Activated T-cell treated with anti-CD3 and anti-CD28 coated beads, Interleukin-2, amount 50 U/mL, for 72 hours (primary cell): ENCODE measurements around the gene SH3BP5. TPM values are rescaled to one million over a fixed set of nuclear protein-coding genes. Genes with fewer than 3 reads are reported as not detected.

ENCODE experiments used
- ATAC-seq, 2 donors: fragments of 150-1000 bp; cut with Tn5 transposase; replicated peaks in 1 of 2; 2 replicates each; pipeline ENCODE4 v1.10.0; 2021; ENCODE audit warnings: moderate library complexity in 2 of 2, mild to moderate bottlenecking in 1 of 2
- DNase-seq, 2 donors: peaks; one replicate each; pipeline ENCODE4 v3.0.0; 2021 to 2022; ENCODE audit warnings: mixed read lengths in 1 of 2
- H3K27ac Mint-ChIP-seq: one replicate; pipeline ENCODE4 v1.8.0; 2022; ENCODE audit warnings: mild to moderate bottlenecking, moderate library complexity, mixed read lengths
- H3K27me3 Mint-ChIP-seq: one replicate; pipeline ENCODE4 v1.8.0; 2022; ENCODE audit warnings: low read depth, mixed read lengths
- H3K36me3 Mint-ChIP-seq, 2 donors: one replicate each; pipeline ENCODE4 v1.8.0; 2022; ENCODE audit warnings: mixed read lengths in 2 of 2, mild to moderate bottlenecking in 1 of 2; ENCODE audit not compliant: insufficient read depth in 2 of 2
- H3K4me1 Mint-ChIP-seq: one replicate; pipeline ENCODE4 v1.8.0; 2022; ENCODE audit warnings: low read depth, mixed read lengths
- H3K4me3 Mint-ChIP-seq, 2 donors: one replicate each; pipeline ENCODE4 v1.8.0; 2022; ENCODE audit warnings: mild to moderate bottlenecking in 2 of 2, mixed read lengths in 2 of 2, moderate library complexity in 2 of 2
- H3K9me3 Mint-ChIP-seq, 2 donors: one replicate each; pipeline ENCODE4 v1.8.0; 2022; ENCODE audit warnings: mixed read lengths in 2 of 2
- total RNA-seq, 2 donors: library from RNA; stranded (reverse); gene quantifications; one replicate each; pipeline ENCODE4 v1.2.3, GENCODE V29; 2022

Gene SH3BP5
- total RNA-seq, 2 donors from 2014 or later: 7.4 to 19.6 TPM

DNA sequence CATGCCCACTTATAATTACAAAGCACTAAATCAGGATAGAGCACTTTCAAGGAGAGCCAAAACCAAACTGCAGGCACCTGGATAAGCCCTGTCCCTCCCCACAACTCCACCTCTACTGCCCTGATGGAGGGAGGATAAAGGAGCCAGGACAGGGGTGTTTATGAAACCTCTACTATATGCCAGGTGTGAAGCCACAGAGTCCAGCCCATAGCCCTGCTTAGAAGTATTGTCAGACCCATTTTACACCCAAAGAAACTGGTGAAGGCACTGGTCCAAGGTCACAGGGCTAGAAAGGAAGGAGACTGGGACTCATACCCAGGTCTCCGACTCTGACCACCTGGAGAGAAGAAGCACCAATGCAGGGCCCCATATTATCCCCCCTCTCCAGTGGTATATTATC is 48.7 kb downstream of the SH3BP5 start:
- no peaks in the 10 kb centered on the region for H3K9me3 Mint-ChIP-seq
- no peak overlapping the region for H3K27ac Mint-ChIP-seq
- no peaks in the 10 kb centered on the region for H3K27me3 Mint-ChIP-seq
- H3K36me3 Mint-ChIP-seq: peaks cover 0 to under 1% of the 10 kb centered on the region in 2 donors
- DNase-seq: no peak
- H3K4me1 Mint-ChIP-seq: peaks cover 32% of the 10 kb centered on the region
- no peak overlapping the region for H3K4me3 Mint-ChIP-seq
- no peak for ATAC-seq

DNA sequence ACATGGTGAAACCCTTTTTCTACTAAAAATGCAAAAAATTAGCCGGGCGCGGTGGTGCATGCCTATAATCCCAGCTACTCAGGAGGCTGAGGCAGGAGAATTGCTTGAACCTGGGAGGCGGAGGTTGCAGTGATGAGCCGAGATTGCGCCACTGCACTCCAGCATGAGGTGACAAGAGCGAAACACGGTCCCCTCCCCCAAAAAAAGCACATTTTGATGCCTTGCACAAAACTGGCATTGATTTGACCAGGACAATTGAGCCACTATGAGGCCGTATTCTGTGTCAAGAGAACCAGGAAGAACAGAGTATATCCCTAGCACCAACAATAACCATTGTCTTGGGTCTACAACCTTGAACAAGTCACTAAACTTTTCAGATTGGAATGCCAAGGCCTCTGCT is 50.6 kb downstream of the SH3BP5 start:
- no peak overlapping the region for H3K27ac Mint-ChIP-seq

DNA sequence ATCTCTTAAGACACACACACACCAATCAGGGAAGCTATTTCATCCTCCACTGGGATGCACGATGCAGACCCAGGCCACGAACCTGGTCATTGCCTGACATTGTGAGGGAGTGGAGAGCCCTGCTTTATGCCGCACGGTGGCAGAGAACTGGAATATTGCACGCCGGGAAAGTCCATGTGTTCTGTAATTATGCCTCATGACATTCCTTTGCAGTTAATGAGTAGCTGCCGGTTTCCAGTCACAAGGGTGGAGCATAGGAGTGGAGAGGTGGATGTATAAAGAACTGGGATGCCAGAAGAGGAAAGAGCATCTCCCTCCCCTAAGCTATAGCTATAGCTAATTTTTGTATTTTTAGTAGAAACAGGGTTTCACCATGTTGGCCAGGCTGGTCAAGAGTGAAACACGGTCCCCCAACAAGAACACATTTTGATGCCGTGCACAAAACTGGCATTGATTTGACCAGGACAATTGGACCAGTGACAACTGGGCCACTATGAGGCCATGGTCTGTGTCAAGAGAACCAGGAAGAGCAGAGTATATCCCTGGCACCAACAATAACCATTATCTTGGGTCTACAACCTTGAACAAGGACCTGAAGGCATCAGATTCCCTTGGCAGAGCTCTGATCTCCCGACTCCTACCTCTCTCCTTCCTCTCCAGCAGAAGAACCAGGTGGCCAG is 51.4 kb downstream of the SH3BP5 start:
- peaks cover 28% of the 10 kb centered on the region for H3K4me1 Mint-ChIP-seq
- no peaks in the 10 kb centered on the region for H3K27me3 Mint-ChIP-seq

More for the DNA sequence above, 50.6 kb downstream of the SH3BP5 start:
- Mint-ChIP-seq H3K4me3 (no peak overlapping the region), H3K36me3 (no peaks in the 10 kb centered on the region), H3K4me1 (peaks cover 23% of the 10 kb centered on the region), H3K27me3 (no peaks in the 10 kb centered on the region), H3K9me3 (no peaks in the 10 kb centered on the region)
- no peak for DNase-seq
- ATAC-seq: no peak

DNA sequence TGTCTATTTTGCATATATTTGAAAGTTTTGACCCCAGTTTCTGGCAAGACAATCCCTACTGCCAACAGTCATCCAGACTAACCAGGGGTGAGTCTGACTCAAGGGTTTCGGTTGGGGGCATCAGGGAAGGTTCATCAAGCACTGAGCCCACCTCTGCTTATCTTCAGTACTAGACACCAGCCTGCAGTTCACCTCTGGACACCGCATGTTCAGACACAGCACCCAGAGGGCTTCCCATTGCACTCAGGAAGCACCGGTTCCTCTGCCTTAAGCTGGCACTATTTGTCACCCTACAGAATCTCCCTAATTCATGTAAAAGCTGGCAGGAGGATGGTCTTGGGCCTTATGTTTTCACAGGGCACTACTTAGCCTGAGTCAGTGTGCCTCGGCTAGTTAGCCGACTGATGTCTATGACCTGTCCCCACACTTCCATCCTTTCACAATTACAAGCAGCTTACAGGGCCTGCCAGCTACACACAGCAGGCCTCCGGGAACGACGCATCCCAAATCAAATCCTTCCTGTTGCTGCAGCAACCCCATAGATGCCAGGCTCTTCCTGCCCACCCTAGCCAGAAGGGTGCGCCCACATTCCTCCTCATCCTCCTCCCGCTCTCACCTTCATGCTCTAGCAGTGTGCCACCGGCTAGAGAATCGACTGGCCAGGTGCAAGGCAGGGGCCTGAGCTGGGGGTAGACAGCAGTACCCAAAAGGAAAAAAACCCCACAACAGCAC is 52.5 kb downstream of the SH3BP5 start:
- no peaks in the 10 kb centered on the region for H3K36me3 Mint-ChIP-seq
- no peaks in the 10 kb centered on the region for H3K9me3 Mint-ChIP-seq
- H3K27ac Mint-ChIP-seq: no peak overlapping the region
- DNase-seq (no peak), ATAC-seq (no peak)
- H3K4me3 Mint-ChIP-seq: no peak overlapping the region
- H3K27me3 Mint-ChIP-seq: no peaks in the 10 kb centered on the region
- peaks cover 40% of the 10 kb centered on the region for H3K4me1 Mint-ChIP-seq

More for the DNA sequence above, 51.4 kb downstream of the SH3BP5 start:
- H3K27ac Mint-ChIP-seq: no peak overlapping the region
- H3K9me3 Mint-ChIP-seq: no peaks in the 10 kb centered on the region
- no peak for ATAC-seq
- DNase-seq: no peak
- no peak overlapping the region for H3K4me3 Mint-ChIP-seq
- no peaks in the 10 kb centered on the region for H3K36me3 Mint-ChIP-seq

DNA sequence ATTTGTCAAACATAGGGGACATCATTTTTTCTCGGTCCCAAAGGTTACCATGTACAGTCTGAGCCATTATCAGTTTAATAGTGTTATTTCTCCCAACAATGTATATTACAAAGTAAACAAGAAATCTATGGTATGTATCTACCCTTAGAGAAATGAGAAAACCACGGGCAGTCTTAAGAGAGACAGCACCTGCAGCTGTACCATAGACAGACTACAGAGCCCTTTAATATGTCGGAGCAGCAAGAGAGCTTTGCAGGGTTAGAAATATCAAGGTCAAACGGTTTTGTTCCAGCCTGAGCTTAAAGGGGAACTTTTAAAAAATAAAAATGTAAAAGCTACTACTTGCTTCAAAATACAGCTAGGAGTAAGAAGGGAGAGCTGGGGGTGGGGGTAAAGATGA is 53.2 kb downstream of the SH3BP5 start:
- Mint-ChIP-seq H3K27me3 (no peaks in the 10 kb centered on the region), H3K36me3 (no peaks in the 10 kb centered on the region), H3K4me1 (peaks cover 46% of the 10 kb centered on the region), H3K4me3 (no peak overlapping the region), H3K9me3 (no peaks in the 10 kb centered on the region), H3K27ac (peak overlapping the region; percentile 74)
- DNase-seq: no peak
- ATAC-seq: no peak

DNA sequence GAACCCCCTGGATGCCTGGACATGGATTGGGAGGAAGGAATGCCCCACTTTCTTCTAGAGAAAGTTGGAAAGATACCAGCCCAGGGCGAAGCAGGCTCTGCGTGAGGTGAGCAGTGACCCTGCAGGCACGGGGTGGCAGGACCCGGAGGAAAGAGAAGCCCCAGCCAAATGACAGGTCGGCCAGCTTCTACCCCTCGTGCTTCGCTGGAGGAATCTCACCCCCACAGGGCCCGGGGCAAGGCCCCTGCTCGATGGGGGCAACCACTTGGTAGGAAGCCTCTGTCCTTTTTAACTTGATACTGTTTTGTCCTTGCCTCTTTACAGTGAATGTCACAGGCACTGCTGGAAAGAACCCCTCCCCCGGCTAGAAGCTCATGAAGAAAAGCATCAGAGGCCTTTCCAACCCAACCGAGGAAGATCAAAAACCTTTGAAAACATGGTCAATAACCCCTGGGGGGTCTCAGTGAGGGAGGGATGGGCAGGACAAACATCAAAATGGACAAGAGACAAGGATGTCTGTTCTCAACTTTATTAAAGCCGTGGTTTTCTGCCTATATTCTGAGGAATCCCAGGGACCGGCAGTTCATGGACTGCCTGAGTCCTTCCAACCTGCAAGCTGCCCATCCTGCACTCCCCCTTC is 54.4 kb downstream of the SH3BP5 start:
- peaks cover 50% of the 10 kb centered on the region for H3K4me1 Mint-ChIP-seq
- H3K9me3 Mint-ChIP-seq: no peaks in the 10 kb centered on the region
- no peak overlapping the region for H3K27ac Mint-ChIP-seq
- H3K27me3 Mint-ChIP-seq: peaks cover 9% of the 10 kb centered on the region
- no peaks in the 10 kb centered on the region for H3K36me3 Mint-ChIP-seq
- DNase-seq (no peak), ATAC-seq (no peak)
- H3K4me3 Mint-ChIP-seq: no peak overlapping the region

DNA sequence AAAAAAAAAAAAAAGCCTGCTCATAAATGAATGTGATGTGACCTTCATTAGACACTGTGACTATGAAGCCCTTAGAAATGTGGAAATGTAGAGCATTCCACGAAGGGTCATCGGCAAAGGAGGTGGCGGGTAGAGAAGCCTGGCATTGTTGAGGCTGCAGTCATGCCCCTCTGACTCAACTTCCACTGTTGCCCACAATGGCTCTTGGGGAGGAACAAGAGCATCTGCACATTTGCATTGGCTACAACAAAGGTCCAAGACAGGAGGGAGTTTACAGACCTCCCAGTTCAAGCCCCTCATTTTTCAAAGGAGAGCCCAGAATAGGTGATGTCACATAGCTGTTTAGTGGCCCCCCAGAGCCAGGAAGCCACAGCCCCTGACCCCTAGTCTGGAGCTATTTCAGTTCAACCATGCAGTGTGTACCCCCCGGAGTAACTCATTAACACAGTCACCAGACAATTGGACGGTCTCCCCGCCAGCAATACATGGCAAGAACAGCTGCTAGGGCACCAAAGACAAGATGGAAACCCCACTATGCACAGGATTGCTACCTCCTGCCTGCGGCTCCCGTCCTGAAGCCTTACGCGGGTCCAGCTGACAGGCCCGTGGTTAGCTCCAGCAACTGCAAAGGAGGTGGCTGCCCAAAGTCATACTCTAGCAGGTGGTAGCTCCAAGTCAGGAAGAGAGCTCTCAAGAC is 56.2 kb downstream of the SH3BP5 start:
- Mint-ChIP-seq H3K4me1 (peaks cover 67% of the 10 kb centered on the region), H3K27me3 (peaks cover 18% of the 10 kb centered on the region), H3K9me3 (no peaks in the 10 kb centered on the region), H3K36me3 (no peaks in the 10 kb centered on the region), H3K4me3 (peak overlapping the region in 1 of 2 donors; percentile 19), H3K27ac (peak overlapping the region; percentile 70)
- peak in 1 of 2 donors; percentile 12 for ATAC-seq
- DNase-seq: no peak

DNA sequence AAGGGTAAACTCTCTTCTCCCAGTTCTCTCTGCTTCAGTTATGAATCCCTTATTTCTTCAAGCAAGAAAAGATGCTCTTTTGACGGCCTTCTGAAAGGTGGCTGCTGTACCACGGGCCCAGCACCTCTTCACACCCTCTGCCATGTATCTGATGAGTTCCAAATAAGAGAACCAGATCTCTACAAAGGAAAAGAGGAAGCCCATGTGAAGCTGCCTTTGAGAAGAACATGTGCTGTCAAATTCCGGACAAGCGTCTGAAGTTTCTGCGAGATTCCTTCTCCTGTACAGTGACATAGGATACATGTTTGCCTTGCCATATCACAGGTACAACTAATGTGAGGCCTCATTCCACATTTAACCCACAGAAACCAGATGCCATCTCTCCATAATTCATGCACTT is 59.2 kb downstream of the SH3BP5 start:
- H3K36me3 Mint-ChIP-seq: no peaks in the 10 kb centered on the region
- no peak for ATAC-seq
- H3K27me3 Mint-ChIP-seq: peaks cover 18% of the 10 kb centered on the region
- H3K9me3 Mint-ChIP-seq: no peaks in the 10 kb centered on the region
- H3K27ac Mint-ChIP-seq: peak overlapping the region; percentile 79
- peak overlapping the region in 1 of 2 donors; percentile 21 for H3K4me3 Mint-ChIP-seq
- DNase-seq: no peak
- peaks cover 65% of the 10 kb centered on the region for H3K4me1 Mint-ChIP-seq

DNA sequence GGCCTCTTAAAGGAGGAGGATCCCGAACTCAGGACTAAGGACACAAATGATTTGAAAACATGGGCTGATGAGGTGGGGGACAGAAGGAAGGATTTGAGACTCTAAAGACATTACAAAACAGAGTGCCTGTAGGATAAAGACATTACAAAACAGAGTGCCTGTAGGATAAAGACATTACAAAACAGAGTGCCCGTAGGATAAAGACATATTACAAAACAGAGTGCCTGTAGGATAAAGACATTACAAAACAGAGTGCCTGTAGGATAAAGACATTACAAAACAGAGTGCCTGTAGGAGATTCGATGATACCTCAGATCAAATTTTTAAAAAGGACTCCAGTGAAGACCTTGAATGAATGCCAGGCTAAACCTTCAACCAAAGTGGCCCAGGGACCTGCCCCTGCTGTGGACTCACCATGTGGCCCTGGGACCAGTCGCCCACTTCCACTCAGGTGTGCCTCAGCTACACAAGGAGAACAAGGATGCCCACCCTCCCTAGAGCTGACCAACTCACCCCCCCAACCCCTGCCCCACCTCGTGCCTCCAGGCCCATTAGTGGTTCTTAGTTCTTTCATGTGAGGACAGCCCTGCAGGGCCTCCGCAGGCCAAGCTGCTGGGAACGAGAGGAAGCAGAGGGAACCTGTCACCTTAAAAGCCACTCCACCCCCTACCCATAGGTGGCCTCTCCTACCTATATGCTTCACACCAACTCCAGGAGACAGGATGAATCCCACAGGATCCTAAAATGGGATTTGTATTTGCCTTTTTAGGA is 59.8 kb downstream of the SH3BP5 start:
- peaks cover 65% of the 10 kb centered on the region for H3K4me1 Mint-ChIP-seq
- no peak for DNase-seq
- H3K4me3 Mint-ChIP-seq: peak overlapping the region; percentile 64 to 82
- H3K27ac Mint-ChIP-seq: peak overlapping the region; percentile 79
- ATAC-seq: no peak
- H3K27me3 Mint-ChIP-seq: peaks cover 18% of the 10 kb centered on the region
- no peaks in the 10 kb centered on the region for H3K36me3 Mint-ChIP-seq
- H3K9me3 Mint-ChIP-seq: no peaks in the 10 kb centered on the region

DNA sequence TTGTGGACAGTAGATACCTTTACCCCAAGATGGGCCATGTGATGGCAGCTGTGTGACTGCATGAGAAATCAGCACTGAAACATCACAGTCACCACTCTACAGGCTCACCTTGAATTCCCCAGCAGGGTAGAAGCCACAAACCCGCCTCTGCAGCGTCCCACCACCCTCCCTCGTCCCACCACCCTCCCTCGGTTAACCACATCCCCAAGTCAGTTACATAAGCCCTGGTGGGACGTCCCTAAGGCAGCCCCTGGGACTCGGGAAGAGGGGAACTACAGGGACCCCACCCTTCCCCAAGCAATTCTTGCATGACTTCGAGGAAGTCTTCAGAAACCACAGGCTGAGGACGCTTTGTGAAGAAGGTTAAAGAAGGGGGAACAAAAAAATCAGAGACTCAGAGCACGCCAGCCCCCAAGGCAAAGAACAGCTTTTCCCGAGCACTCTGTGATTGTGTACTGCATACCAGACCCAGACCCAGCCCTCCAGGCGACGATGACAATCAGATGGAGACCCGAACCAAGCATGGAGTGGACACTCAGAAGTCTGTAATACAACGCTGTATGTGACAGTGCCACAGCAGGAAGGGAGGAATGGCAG is 60.5 kb downstream of the SH3BP5 start:
- H3K4me1 Mint-ChIP-seq: peaks cover 65% of the 10 kb centered on the region
- no peaks in the 10 kb centered on the region for H3K9me3 Mint-ChIP-seq
- H3K4me3 Mint-ChIP-seq: peak overlapping the region; percentile 64 to 82
- peak overlapping the region; percentile 67 for H3K27ac Mint-ChIP-seq
- peaks cover 18% of the 10 kb centered on the region for H3K27me3 Mint-ChIP-seq
- no peaks in the 10 kb centered on the region for H3K36me3 Mint-ChIP-seq
- ATAC-seq: peak; percentile 49 to 55
- DNase-seq: peak; percentile 76 to 78

DNA sequence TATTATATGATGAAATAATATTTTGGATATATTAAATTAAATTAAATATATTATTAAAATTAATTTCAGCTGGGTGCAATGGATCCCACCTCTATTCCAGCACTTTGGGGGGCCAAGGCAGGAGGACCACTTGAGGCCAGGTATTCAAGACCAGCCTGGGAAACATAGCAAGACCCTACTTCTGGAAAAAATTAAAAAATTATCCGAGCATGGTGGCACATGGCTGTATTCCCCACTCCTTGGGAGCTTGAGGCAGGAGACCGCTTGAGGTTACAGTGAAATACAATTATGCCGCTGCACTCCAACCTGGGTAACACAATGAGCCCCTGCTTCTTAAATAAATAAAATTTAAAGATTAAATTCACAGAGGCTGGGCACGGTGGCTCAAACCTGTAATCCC is 61.4 kb downstream of the SH3BP5 start:
- Mint-ChIP-seq H3K4me1 (peaks cover 68% of the 10 kb centered on the region), H3K9me3 (no peaks in the 10 kb centered on the region), H3K27me3 (peaks cover 18% of the 10 kb centered on the region), H3K36me3 (no peaks in the 10 kb centered on the region), H3K4me3 (peak overlapping the region in 1 of 2 donors; percentile 64), H3K27ac (no peak overlapping the region)
- ATAC-seq (no peak), DNase-seq (no peak)
